ENCODE data around the gene ESPN. TPM values are rescaled to one million over a fixed set of nuclear protein-coding genes. Genes with fewer than 3 reads are reported as not detected.

The ESPN gene
- total and polyA plus RNA-seq, 10 of the 15 experiments (the other 5 are each of a cell fraction or from before 2014, with no cell fraction given), result 0.18 to 0.71 (median 0.59) TPM; not detected in 7

- intact Hi-C loops (cut with micrococcal nuclease; ENCODE audit: unreplicated experiment), result no loop called here
- SMC1A ChIA-PET (ENCODE audit: uncharacterized antibody, unreplicated experiment), result no interaction called here
- no TSS peak for BruUV-seq (replicated peaks)
- Histone ChIP-seq H3K36me3 (ENCODE audit: control insufficient read depth in 2 of 2, insufficient read depth in 2 of 2, low read length in 1 of 2) (no peaks in the 10 kb centered on the region), H3K79me2 (ENCODE audit: control insufficient read depth, insufficient read depth, low read length) (no peaks in the 10 kb centered on the region), H3K4me2 (ENCODE audit: control insufficient read depth, insufficient read depth) (no peak overlapping the region), H3K27me3 (replicated peaks in 1 of 2; ENCODE audit: control insufficient read depth in 2 of 2, insufficient read depth in 2 of 2, low read length in 1 of 2) (peaks cover 3 to 4% of the 10 kb centered on the region in 2 experiments; a peak in 3 of 4 replicates), H3K27ac (ENCODE audit: control insufficient read depth, insufficient read depth) (no peak overlapping the region), H2AFZ (ENCODE audit: control insufficient read depth, low read depth, low read length) (no peak overlapping the region), H3K4me3 (no peak overlapping the region), H4K20me1 (ENCODE audit: control insufficient read depth, insufficient read depth) (no peaks in the 10 kb centered on the region), H3K9me3 (replicated peaks; ENCODE audit: control insufficient read depth, insufficient read depth, low read length) (no peaks in the 10 kb centered on the region), H3K4me1 (ENCODE audit: control insufficient read depth, insufficient read depth, low read length) (no peaks in the 10 kb centered on the region; the same call in 1 of the 2 replicates), H3K9ac (ENCODE audit: control insufficient read depth, insufficient read depth, low read length) (no peak overlapping the region)
- 0% methylated on average over 1 of the region's 1 CpG for WGBS (ENCODE audit: insufficient coverage, insufficient replicate concordance, low lambda C conversion rate, missing lambda C conversion rate)
- TF ChIP-seq SIX5 (IDR thresholded peaks at IDR 0.05; ENCODE audit: low read depth, low read length, severe bottlenecking), result no peak
- no peak for TF ChIP-seq USF2 (IDR thresholded peaks at IDR 0.05; ENCODE audit: borderline replicate concordance, low read depth, low read length)
- TF ChIP-seq KAT2A (conservative IDR thresholded peaks at IDR 0.05; ENCODE audit: control insufficient read depth, low read depth, low read length), result no peak
- TF ChIP-seq RCOR1 (conservative IDR thresholded peaks at IDR 0.05; ENCODE audit: low read depth, low read length), result no peak
- no peak for TF ChIP-seq YBX1 (IDR thresholded peaks at IDR 0.05)
- no peak for TF ChIP-seq ZNF622 (IDR thresholded peaks at IDR 0.05)
- TF ChIP-seq ATF7 (IDR thresholded peaks at IDR 0.05; ENCODE audit: low read depth), result no peak
- no peak for TF ChIP-seq TARDBP (IDR thresholded peaks at IDR 0.05; ENCODE audit: borderline replicate concordance)
- no peak for TF ChIP-seq ZNF207 (IDR thresholded peaks at IDR 0.05; ENCODE audit: borderline replicate concordance)
- TF ChIP-seq TCF3 (IDR thresholded peaks at IDR 0.05; ENCODE audit: borderline replicate concordance, insufficient read depth, low read depth, low read length), result no peak
- no peak for TF ChIP-seq RELA (IDR thresholded peaks at IDR 0.05; ENCODE audit: borderline replicate concordance, partially characterized antibody)
- TF ChIP-seq HSF1 (IDR thresholded peaks at IDR 0.05; ENCODE audit: low read depth, low read length), result no peak
- no peak for TF ChIP-seq MXI1 (IDR thresholded peaks at IDR 0.05; ENCODE audit: low read depth, low read length)
- no peak for DNase-seq (ENCODE audit: low read depth, low spot score)
- RAD21 ChIA-PET (ENCODE audit: unreplicated experiment), result interaction anchor here (0.6 to 2.0 kb wide), 2 partner anchors 25 to 218 kb away, joined by 3 to 4 read pairs; no protein-coding TSS in a partner anchor
- POLR2A ChIA-PET, result no interaction called here
- in situ Hi-C loops (cut with MboI), result no loop called here
- FAIRE-seq, result no peak
- ATAC-seq, result no peak
- CTCF ChIA-PET, result interaction anchor here (1.7 to 1.9 kb wide), 2 partner anchors 25 kb away, joined by 4 to 7 read pairs; no protein-coding TSS in a partner anchor
Observed at GRCh38 chr1:6463120-6463412, 38.5 kb downstream of the ESPN start.

All from GM12878 (cell line).